Measurements from ENCODE around the gene OR6C74.

OR6C74 gene

GRCh38 chr12:55244309-55244708, at the start of gene OR6C74:
OR6C74 (plus strand) TSS chr12:55244609; CDS start chr12:55247288, 2,679 bp downstream.
- DNase-seq: no peak

- no peak for DNase-seq
These were observed 23.7 kb upstream of the OR6C74 start, which contains the start of gene OR10A7 for GRCh38 chr12:55220725-55221124. OR10A7 (plus strand) TSS chr12:55221025; CDS start chr12:55221025, 0 bp downstream.

- no peak for DNase-seq
These were observed 17.9 kb upstream of the OR6C74 start for GRCh38 chr12:55226523-55226922.

GRCh38 chr12:55227643-55228042, 16.8 kb upstream of the OR6C74 start:
- DNase-seq: no peak

GRCh38 chr12:55246159-55246558, 1.8 kb downstream of the OR6C74 start:
- no peak for DNase-seq

- DNase-seq: no peak
These were observed 6.5 kb downstream of the OR6C74 start for GRCh38 chr12:55250944-55251343.

GRCh38 chr12:55253281-55253680, 8.9 kb downstream of the OR6C74 start:
- no peak for DNase-seq

- DNase-seq: no peak
These were observed 12.4 kb downstream of the OR6C74 start for GRCh38 chr12:55256831-55257230.

GRCh38 chr12:55258303-55258702, 13.9 kb downstream of the OR6C74 start:
- no peak for DNase-seq

- no peak for DNase-seq
These were observed 36.6 kb downstream of the OR6C74 start for GRCh38 chr12:55280991-55281390.

- DNase-seq: no peak
These were observed 45.6 kb downstream of the OR6C74 start for GRCh38 chr12:55289999-55290398.
